ENCODE measurements around the gene RASGEF1B. TPM values are rescaled to one million over a fixed set of nuclear protein-coding genes. Genes with fewer than 3 reads are reported as not detected.
"Not testable (repeated sequence)": the region's sequence is repeated elsewhere in the genome, so short reads cannot be mapped to it uniquely, and the experiment has no call there.

Gene RASGEF1B
- polyA plus RNA-seq, 1 experiment: not detected

- Histone ChIP-seq H3K36me3 (ENCODE audit: control insufficient read depth, insufficient read depth, low read length) (no peaks in the 10 kb centered on the region), H3K4me3 (ENCODE audit: low read depth, low read length) (no peak overlapping the region), H3K27me3 (ENCODE audit: control insufficient read depth, insufficient read depth, low read length) (no peaks in the 10 kb centered on the region)
- CTCF ChIA-PET: interaction anchor here (0.6 to 0.9 kb wide), 2 partner anchors 24 to 27 kb away, joined by 3 to 4 read pairs; no protein-coding TSS in a partner anchor
- POLR2A ChIA-PET: no interaction called here
- no peak for DNase-seq (ENCODE audit: low read depth)
- TF ChIP-seq CTCF (IDR thresholded peaks at IDR 0.05; ENCODE audit: insufficient read depth, low read depth, low read length): no peak
Observed at GRCh38 chr4:81490403-81491160, 18.9 kb upstream of the RASGEF1B start.

GRCh38 chr4:81486502-81486901 is 14.8 kb upstream of the RASGEF1B start:
- no peaks in the 10 kb centered on the region for H3K27me3 ChIP-seq (ENCODE audit: control insufficient read depth, insufficient read depth, low read length)
- H3K4me3 ChIP-seq (ENCODE audit: low read depth, low read length): no peak overlapping the region
- ChIA-PET POLR2A (no interaction called here), CTCF (no interaction called here)
- no peaks in the 10 kb centered on the region for H3K36me3 ChIP-seq (ENCODE audit: control insufficient read depth, insufficient read depth, low read length)
- DNase-seq (ENCODE audit: low read depth): no peak
- no peak for TF ChIP-seq CTCF (IDR thresholded peaks at IDR 0.05; ENCODE audit: insufficient read depth, low read depth, low read length)

GRCh38 chr4:81485310-81485980 is 13.7 kb upstream of the RASGEF1B start:
- POLR2A ChIA-PET: no interaction called here
- DNase-seq (ENCODE audit: low read depth): no peak
- no peaks in the 10 kb centered on the region for H3K36me3 ChIP-seq (ENCODE audit: control insufficient read depth, insufficient read depth, low read length)
- TF ChIP-seq CTCF (IDR thresholded peaks at IDR 0.05; ENCODE audit: insufficient read depth, low read depth, low read length): no peak
- no peak overlapping the region for H3K4me3 ChIP-seq (ENCODE audit: low read depth, low read length)
- no peaks in the 10 kb centered on the region for H3K27me3 ChIP-seq (ENCODE audit: control insufficient read depth, insufficient read depth, low read length)
- CTCF ChIA-PET: no interaction called here

GRCh38 chr4:81482326-81482725 is 10.6 kb upstream of the RASGEF1B start:
- TF ChIP-seq CTCF (IDR thresholded peaks at IDR 0.05; ENCODE audit: insufficient read depth, low read depth, low read length): no peak
- no peak for DNase-seq (ENCODE audit: low read depth)
- CTCF ChIA-PET: no interaction called here
- POLR2A ChIA-PET: no interaction called here
- no peak overlapping the region for H3K4me3 ChIP-seq (ENCODE audit: low read depth, low read length)
- H3K27me3 ChIP-seq (ENCODE audit: control insufficient read depth, insufficient read depth, low read length): no peaks in the 10 kb centered on the region
- H3K36me3 ChIP-seq (ENCODE audit: control insufficient read depth, insufficient read depth, low read length): no peaks in the 10 kb centered on the region

- TF ChIP-seq CTCF (IDR thresholded peaks at IDR 0.05; ENCODE audit: insufficient read depth, low read depth, low read length): no peak
- DNase-seq (ENCODE audit: low read depth): no peak
- no peaks in the 10 kb centered on the region for H3K27me3 ChIP-seq (ENCODE audit: control insufficient read depth, insufficient read depth, low read length)
- H3K36me3 ChIP-seq (ENCODE audit: control insufficient read depth, insufficient read depth, low read length): no peaks in the 10 kb centered on the region
- ChIA-PET POLR2A (no interaction called here), CTCF (no interaction called here)
- H3K4me3 ChIP-seq (ENCODE audit: low read depth, low read length): no peak overlapping the region
Observed at GRCh38 chr4:81481151-81481550, 9.4 kb upstream of the RASGEF1B start.

GRCh38 chr4:81479573-81479972 is 7.9 kb upstream of the RASGEF1B start:
- DNase-seq (ENCODE audit: low read depth); H3K27me3 ChIP-seq (ENCODE audit: control insufficient read depth, insufficient read depth, low read length); H3K4me3 ChIP-seq (ENCODE audit: low read depth, low read length); POLR2A ChIA-PET; H3K36me3 ChIP-seq (ENCODE audit: control insufficient read depth, insufficient read depth, low read length); CTCF ChIA-PET: not testable (repeated sequence)

- H3K4me3 ChIP-seq (ENCODE audit: low read depth, low read length); DNase-seq (ENCODE audit: low read depth); CTCF ChIA-PET; H3K36me3 ChIP-seq (ENCODE audit: control insufficient read depth, insufficient read depth, low read length); POLR2A ChIA-PET: not testable (repeated sequence)
- peaks cover 17% of the 10 kb centered on the region for H3K27me3 ChIP-seq (ENCODE audit: control insufficient read depth, insufficient read depth, low read length)
Observed at GRCh38 chr4:81473331-81474265, 1.9 kb upstream of the RASGEF1B start.

All from BJ (cell line).